Fibroblast of peridontal ligament (primary cell): ENCODE results near the gene PCCA.
"Not testable (repeated sequence)": the region's sequence is repeated elsewhere in the genome, so short reads cannot be mapped to it uniquely, and the experiment has no call there.

Experiments
- DNase-seq: peaks from one replicate; pipeline ENCODE4 v3.0.0-alpha.2; 2010; ENCODE audit errors: extremely low read depth

PCCA gene

DNA sequence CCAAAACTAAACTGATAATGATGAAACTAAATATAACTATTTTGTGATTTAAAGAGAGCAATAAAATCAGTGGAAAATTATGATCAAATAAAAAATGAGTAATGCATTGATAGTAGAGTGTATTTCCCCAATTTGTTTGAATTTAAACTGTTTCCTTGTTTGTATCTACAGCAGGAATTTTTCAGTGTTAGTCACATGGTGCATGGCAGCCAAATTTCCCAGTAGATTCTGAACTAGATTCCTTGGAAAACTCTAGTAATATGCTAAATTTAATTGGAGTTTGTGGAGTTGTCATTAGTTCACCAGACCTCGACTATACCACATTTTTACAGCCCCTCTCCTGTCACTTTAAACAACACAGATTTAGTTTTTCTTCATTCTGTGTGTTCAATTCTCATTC, 156.2 kb downstream of the PCCA start:
- DNase-seq: peak; percentile 27

DNA sequence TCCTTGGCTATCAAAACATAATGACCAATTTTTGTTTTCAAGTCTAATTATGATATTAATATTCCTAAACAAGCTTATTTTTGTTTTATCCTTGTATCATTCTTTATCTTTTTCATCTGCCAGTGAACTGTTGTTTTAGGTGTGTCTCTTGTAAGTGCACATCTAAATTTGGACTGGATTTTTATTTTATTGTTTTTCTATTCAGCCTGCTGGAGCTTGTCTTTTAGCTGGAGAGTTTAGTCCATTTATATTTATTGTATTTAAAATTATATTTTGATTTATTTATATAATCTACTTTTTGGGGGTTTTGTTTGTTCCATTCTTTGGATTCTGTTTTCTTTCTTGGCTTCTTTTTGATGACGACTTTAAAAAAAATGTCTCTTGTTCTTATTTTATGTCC, 159.0 kb downstream of the PCCA start:
- no peak for DNase-seq

DNA sequence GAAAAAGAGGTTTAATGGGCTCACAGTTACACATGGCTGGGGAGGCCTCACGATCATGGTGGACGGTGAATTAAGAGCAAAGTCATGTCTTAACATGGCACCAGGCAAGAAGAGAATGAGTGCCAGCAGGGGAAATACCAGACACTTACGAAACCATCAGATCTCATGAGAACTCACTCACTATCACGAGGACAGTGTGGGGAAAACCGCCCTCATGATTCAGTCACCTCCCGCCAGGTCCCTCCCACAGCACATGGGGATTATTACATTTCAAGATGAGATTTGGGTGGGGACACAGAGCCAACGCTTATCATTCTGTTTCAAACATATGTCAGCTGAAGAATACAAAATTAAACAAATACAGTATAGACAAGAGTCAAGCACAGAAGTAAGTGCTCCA, 165.1 kb downstream of the PCCA start:
- no peak for DNase-seq

DNA sequence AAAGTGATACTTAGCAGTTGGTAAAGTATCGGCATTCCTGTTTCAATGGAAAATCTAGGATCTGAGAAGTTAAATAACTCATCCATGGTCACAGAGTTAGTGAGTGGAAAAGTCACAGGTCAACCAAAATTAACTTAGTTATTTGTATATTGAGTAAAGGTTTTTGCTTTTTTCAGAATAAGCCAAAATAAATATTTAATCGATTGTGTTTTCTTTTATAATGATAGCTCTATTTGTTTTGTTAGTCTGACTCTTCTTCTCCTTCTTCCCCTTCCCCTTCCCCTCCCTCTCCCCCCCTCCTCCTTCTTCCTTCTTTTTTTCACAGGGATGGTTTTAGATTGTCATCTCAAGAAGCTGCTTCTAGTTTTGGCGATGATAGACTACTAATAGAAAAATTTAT, 173.5 kb downstream of the PCCA start:
- no peak for DNase-seq

DNA sequence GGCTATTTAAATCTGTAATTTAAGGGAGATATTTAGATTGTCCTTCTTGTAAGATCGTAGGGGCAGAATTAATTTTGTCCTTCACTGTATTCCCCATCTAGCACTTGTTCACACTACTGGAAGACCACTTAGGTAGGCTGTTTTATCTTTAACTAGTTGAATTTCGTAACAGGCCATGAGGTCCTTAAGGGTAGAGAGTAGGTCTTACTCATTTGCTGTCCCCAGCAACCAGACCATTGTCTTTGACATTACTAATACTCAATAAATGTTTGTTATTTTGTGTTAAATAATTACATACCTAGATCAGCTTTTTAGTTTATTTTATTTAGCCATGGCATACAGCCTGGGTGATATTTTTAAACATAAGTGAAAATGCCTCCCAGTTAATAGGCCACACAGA, 177.1 kb downstream of the PCCA start:
- no peak for DNase-seq

DNA sequence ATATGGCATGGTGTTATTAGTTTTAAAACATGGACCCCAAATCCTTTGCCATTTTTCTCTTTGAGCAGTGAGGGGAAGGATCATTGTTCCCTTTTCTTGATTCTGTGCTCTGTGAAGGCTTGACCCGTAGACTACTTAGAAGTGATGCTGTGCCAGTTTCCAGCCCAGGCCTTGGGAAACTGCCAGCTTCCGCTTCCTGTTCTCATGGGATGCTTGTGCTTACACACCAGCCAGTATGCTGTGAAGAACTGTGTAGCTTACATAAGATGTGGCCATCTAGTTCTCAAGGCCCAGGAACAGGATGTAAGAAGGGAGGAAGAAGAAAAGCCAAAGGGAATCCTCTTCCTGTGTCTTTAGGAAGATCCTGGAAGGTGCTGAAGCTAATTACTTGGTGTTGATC, 180.9 kb downstream of the PCCA start:
- peak; percentile 85 for DNase-seq

DNA sequence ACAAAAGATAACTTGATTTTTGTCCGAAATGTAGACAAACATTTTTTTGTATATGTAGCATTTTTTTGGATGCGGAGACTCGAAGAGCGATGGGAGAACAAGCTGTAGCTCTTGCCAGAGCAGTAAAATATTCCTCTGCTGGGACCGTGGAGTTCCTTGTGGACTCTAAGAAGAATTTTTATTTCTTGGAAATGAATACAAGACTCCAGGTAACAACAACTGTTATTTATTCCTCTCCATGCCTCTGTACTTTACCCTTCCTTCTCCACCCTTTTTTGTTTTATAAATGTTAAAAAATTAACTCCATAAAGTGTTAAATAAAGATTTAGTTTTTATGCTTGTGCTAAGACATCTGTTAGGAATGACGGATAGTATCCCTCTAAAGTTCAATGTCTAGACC, 184.2 kb downstream of the PCCA start:
- no peak for DNase-seq

DNA sequence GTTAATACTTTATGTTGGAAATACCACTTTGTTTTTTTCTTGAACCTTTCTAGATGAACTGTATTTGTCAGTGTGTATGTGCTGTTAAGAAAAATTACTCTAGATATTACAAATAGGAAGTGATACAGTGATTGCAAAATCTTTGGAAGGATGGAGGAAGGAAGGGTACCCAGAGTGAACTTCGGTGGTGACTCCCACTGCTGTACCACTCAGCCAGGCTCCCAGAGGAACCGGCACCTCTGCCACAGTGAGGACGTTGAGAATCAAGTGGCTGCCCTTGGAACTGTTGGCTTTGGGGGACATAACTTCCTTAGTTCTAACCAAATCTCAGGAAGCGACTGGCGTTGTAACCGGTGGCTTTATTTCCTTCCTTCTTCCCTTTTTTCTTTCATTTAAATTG, 184.7 kb downstream of the PCCA start:
- no peak for DNase-seq

DNA sequence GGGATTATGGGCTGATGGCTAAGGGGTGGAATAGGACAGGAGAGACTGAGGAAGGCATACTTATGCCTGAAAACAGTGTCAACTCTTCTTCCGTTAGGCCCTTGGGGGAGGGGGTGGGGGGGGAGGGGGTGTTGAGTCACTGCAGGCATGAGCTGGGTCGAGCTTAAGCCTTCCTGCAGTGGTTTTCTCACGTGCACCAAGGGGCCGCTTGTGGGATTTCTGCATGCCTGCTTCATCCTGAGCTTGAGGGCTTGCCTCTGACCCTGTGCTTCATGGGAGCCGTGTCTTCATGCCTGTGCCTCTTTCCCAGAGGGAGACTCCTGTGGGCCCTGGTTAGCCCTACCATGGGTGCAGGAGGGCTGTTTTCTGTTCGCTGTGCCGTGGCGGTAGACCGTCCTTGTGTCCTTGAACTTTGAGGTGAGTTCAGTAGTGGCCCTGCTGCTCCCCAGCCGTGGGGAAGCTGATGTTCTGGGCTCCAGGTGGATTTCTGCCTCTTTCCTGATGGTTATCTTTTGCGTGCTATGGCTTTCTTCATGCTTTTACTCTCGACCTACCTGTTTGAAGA, 186.1 kb downstream of the PCCA start:
- no peak for DNase-seq

DNA sequence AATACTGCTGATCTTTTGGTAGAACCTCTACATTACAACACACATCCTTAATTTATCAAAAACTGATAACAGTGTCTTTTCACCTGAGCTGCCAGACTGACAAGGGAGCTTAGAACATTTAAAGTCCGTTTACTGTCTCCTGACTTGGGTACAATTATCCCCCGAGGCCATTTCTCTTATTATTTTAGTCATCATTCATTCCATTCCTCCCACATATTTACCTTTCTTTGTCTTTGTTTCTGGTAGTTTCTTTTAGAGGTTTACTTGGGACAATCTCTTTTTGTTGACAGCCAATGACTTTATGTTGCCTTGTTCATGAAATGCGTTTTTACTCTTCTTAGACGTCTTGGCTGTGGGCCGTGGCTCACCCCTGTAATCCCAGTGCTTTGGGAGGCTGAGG, 186.9 kb downstream of the PCCA start:
- DNase-seq: no peak

DNA sequence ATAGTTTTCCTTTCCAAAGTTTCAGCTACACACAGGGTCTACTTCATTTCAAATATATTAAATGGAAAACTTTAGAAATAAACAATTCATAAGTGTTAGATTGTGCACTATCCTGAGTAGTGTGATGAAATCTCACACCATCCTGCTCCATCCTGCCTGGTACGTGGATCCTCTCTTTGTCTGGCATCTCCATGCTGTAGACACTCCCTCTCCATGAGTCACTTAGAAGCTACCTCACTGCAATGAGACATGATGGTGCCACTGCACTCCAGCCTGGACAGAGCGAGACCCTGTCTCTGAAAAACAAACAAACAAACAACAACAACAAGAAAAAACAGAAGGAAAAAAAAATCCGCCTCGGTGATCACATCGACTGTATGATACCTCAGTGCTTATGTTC, 191.8 kb downstream of the PCCA start:
- no peak for DNase-seq

DNA sequence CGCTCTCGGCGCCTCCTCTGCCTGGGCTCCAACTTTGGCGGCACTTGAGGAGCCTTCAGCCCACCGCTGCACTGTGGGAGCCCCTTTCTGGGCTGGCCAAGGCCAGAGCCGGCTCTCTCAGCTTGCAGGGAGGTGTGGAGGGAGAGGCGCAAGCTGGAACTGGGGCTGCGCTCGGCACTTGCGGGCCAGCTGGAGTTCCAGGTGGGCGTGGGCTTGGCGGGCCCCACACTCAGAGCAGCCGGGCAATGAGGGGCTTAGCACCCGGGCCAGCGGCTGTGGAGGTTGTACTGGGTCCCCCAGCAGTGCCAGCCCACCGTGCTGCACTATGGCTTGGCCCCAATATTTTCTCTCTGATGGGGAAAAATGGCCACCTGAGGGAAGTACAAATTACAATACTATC, 193.4 kb downstream of the PCCA start:
- DNase-seq: not testable (repeated sequence)

DNA sequence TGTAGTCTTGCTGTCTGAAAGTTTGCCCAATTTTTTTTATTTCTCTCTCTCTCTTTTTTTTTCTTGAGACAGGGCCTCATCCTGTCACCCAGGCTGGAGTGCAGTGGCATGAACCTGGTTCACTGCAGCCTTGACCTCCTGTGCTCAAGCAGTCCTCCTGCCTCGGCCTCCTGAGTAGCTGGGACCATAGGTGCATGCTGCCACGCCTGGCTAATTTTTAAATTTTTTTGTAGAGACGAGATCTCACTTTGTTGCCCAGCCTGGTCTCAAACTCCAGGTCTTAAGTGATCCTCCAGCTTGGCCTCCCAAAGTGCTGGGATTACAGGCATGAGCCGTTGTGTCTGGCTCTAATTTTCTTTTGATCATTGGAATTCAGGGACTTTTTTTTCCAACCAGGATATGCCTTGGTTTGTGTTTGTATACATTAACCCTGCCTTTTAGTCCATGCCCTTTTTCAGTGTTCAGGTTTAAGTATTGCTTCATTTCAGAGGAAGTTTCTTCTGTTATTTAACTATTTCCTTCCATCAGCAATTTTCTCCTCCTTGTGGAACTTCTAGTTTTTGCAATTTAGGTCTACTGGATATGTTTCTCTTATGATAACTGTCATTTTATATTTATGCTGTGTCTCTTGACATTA, 201.4 kb downstream of the PCCA start:
- peak; percentile 40 for DNase-seq

DNA sequence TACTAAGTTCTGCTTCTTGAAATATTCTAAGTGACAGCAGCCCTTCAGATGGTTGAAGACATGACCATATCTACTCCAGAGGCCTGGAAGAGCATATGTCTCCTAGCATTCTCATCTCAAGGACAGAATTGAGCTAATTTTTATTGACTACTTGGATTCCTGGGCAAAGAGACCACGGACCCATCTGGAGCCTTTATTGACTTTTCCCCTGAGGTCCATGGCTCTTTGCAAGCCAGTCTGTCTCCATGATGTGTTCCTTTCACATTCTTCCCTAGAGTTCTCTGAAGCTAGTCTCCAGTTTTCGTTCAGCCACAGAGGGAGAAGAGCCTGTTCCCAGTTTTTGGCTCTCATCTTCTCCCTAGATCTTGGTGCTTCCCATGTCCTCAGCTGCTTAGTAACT, 202.7 kb downstream of the PCCA start:
- no peak for DNase-seq

DNA sequence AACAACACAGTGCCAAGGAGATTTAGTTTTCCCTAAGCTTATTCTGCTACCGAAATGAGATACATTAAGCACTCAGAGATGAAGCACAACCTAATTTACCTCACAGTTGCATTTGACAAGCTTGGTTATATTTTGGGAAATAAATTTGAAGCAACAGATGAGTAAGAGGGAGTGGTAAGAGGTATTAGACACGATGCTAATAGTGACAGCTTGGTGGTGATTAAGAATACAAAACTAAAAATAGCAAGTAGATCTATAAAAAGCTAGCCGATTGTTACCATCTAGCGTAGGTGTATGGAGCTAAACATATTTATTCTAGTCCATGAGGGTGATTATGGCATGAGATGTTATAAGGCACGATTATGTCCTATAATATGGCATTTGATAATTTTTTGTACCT, 208.5 kb downstream of the PCCA start:
- no peak for DNase-seq

DNA sequence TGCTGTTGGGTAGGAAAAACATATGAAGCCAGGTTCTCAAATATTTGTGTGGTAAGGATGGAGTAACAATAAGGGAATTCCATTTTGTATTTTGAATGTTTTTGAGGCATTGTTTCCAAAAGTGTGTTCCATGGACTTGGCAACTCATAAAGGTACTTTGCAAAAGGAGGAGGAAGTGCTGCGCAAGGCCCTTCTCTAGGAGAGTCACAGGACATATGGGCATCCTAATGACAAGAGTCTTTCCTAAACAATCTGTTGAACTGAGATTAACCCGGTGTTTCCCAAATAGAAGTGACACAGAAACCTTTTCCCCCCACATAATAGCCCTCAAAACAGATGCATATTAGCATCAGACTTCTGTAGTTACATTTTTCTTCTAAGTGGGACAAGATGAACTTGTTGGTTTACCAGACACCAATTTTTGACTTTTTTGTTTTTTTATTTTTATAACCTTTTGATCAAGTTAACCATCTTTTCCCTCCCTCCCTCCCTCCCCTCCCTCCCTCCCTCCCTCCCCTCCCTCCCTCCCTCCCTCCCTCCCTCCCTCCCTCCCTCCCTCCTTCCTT, 209.3 kb downstream of the PCCA start:
- DNase-seq: no peak

DNA sequence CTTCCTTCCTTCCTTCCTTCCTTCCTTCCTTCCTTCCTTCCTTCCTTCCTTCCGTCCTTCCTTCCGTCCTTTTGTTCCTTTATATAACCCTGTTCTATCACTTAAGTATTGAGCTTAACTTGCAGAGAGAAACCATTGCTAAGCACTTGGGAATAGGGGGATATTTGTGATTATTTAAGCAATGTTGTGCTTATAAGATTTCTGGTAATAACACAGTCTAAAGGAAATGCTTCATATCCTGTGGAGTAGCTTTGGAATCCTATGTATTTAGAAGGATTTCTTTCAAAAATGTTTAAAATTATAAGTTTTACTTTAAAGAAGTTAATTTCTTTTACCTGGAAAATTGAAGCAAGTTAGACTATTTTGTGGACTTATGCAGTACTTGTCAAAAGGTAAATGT, 209.8 kb downstream of the PCCA start:
- no peak for DNase-seq

DNA sequence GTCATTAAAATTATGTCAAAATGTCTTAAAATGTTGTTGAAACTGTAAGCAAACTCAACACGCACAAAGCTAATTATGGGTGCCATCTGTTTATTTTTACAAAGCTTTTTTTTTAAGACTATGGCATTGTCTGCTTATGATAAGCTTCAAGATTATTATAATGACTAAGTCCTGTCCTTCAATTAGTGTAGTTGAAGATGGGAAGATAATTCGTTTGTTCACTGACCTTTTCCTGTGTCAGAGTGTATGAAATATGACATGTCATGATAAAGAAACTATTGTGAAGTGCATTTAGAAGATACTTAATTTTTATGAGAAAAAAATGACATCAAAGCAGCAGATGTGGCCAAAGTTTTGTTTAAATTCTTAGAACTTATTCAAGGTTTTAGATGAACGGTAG, 211.3 kb downstream of the PCCA start:
- DNase-seq: no peak

DNA sequence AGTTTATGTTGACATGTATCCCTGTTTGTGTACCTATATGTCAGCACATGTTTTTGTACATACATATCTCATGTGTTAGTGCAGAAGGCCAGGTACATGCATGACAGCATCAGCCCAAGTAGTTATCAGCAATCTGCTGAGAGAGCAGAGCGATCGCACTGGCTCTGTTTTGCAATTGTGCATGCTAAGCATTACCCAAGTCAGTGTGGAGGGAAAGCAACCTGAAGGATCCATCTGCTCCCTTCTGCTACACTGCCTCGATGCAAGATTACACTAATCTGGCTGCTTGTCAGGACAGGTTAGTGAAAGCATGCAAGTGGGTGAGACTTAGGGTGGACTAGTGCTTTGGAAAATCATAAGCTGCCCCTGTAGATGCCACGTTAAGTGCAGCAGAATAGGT, 211.8 kb downstream of the PCCA start:
- no peak for DNase-seq

DNA sequence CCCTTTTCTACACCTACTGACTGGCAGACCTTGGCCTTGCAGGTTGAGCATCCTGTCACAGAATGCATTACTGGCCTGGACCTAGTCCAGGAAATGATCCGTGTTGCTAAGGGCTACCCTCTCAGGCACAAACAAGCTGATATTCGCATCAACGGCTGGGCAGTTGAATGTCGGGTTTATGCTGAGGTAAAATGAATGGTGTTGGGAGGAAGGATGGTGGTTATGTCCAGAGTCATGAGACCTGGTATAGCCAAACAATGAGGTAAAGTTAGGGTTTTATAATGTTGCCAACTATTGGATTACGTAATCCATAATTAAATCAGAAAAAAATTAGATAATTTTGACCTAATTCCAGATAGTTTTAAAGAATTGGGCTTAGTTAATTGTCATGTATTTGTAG, 212.5 kb downstream of the PCCA start:
- no peak for DNase-seq

DNA sequence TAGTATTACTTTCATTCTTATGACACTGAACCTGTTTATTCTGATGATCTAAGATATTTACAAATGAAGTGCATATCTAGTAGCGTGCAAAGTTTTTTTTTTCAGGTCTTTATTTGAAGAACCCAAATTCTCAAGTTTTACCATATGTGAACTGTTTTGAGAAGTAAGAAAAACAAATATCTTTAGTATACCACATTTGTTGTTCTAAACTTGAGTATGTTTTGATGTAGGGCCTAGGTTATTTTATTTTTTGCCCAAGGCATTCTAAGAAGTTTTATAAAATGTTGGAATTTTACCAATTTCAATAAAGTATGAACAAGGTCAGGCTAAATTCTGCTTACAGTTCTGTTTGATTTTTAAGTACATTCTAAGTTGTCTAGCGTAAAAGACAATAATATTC, 213.5 kb downstream of the PCCA start:
- no peak for DNase-seq

DNA sequence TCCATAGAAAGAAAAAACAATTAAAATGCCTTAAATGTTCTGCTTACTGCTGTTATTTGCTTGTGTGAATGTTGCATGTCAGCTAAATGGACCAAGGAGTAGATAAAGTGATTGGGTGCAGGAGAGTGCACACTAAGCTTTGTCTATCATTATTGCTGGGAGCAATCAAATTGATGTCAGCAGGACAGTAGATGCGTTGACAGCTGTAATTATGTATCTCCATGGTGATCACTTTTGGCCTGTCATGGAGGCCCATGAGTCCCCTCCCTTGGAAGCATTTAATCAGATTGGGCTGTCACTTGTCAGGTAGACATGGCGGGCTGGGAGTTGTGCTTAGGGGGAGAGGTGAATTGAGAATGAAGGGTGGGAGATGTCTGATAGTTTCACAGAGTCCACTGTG, 215.3 kb downstream of the PCCA start:
- no peak for DNase-seq

DNA sequence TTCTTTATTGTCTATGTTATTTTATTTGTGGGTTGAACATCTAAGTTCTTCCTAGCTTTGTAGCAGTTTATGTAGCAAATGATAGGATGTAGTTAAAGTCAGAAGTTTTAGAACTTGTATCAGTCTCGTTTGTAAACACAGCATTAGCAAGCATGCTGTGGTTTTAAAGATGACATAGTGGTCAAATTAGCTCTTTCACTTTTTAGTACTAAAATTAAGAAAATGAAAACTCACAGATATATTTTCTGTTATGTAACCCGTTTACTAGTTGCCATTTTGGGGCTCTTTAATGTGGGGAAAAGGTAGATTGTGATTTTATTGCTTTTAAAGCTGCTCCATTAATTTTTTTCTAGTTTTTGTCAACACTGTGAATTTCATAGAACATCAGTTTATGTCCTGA, 216.5 kb downstream of the PCCA start:
- DNase-seq: peak; percentile 11

DNA sequence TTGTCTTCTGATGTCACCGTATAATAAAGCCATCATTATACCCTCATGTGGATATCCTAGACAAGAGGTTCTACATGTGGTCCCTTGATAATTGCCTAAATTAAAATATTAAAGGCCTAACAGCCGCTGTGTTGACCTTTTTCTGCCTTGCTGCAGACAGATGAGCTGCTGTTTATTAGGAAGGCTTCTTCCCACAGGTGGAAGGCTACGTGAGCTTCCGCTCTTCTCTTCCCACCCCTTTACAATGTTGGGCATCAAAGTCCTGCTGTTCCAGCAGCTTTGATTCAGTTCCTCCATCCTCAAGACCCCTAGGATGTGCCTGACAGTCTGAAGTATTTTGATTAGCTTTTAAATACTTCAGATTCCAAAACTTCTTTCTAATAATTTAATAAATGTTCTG, 217.1 kb downstream of the PCCA start:
- no peak for DNase-seq
